ENCODE measurements around the gene SLC22A1.

The SLC22A1 gene

DNA sequence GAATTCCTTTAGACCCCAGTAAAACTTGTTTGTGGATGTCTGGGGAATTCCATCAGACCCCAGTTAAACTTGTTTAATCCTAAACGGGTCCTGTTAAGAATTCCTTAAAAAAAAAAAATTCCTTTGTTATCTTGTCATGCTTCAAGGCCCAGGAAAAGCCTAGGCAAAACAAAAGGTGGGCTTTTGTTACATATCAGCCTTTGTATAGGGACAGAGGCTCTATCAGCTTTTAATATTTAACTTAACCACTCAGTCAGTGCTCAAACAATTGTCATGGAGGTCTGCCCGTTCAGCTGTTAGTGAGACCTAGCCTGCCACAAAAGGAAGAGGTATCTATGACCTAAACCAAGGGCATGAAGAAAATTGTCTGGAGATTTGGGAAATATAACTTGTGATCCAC is 53.1 kb downstream of the SLC22A1 start:
- no peak for DNase-seq (ENCODE audit: low read depth, low spot score)
- H3K9me3 ChIP-seq (ENCODE audit: low read depth, low read length): no peaks in the 10 kb centered on the region
- no peaks in the 10 kb centered on the region for H3K36me3 ChIP-seq (ENCODE audit: insufficient read depth, low read length)
- no peak for TF ChIP-seq FOXP2 (optimal IDR thresholded peaks at IDR 0.05; ENCODE audit: control extremely low read depth, extremely low read length, insufficient read depth)
- no peak overlapping the region for H3K4me3 ChIP-seq
- no peak overlapping the region for H3K9ac ChIP-seq (ENCODE audit: insufficient read length)
- no peak overlapping the region for H3K27ac ChIP-seq

DNA sequence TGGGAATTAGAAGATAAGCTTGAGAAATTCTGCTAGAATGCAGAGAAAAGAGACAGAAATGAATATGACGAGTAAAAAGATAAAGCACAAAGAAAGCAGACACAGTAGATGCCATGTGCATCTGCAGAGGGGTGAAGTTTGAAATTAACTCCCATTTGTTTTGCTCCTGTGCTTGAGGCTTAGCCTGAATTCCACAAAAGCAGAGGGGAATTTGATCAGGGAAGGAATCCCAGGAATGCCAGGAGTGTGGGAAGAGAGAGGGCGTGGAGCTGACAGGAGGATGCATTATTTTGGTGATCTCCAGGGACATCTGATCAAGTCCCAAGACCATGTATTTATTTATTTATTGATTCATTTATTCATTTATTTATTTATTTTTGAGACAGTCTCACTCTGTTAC is 55.6 kb downstream of the SLC22A1 start:
- no peaks in the 10 kb centered on the region for H3K9me3 ChIP-seq (ENCODE audit: low read depth, low read length)
- H3K9ac ChIP-seq (ENCODE audit: insufficient read length): no peak overlapping the region
- TF ChIP-seq POLR2AphosphoS5 (IDR thresholded peaks at IDR 0.05; ENCODE audit: borderline replicate concordance, low read depth, low read length): no peak
- no peak for TF ChIP-seq EZH2 (IDR thresholded peaks at IDR 0.05)
- no peak for TF ChIP-seq FOXP2 (optimal IDR thresholded peaks at IDR 0.05; ENCODE audit: control extremely low read depth, extremely low read length, insufficient read depth)
- no peak overlapping the region for H3K27ac ChIP-seq
- no peak for DNase-seq (ENCODE audit: low read depth, low spot score)
- H3K4me3 ChIP-seq: no peak overlapping the region
- H3K36me3 ChIP-seq (ENCODE audit: insufficient read depth, low read length): no peaks in the 10 kb centered on the region

DNA sequence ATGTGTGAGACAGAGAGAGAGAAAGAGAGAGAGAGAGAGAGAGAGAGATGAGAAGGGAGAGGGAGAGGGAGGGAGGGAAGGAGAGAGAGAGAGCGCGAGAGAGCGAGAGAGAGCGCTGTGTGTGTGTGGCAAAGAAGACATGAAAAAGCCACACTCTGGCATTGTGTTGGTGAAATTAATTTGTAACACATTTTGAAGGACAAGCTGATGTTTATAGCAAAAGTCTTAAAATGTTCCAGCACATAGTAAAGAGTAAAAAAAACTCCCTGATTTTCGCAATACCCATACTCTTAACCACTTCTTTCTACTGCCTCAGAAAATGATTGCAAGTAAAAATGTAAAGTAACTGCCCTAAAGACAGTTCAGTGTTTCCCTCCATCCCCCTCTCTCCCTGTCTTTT is 56.7 kb downstream of the SLC22A1 start:
- Histone ChIP-seq H3K4me3 (no peak overlapping the region), H3K9ac (ENCODE audit: insufficient read length) (no peak overlapping the region), H3K27ac (no peak overlapping the region), H3K36me3 (ENCODE audit: insufficient read depth, low read length) (no peaks in the 10 kb centered on the region), H3K9me3 (ENCODE audit: low read depth, low read length) (no peaks in the 10 kb centered on the region)
- TF ChIP-seq EZH2 (IDR thresholded peaks at IDR 0.05) (no peak), FOXP2 (optimal IDR thresholded peaks at IDR 0.05; ENCODE audit: control extremely low read depth, extremely low read length, insufficient read depth) (no peak), POLR2AphosphoS5 (IDR thresholded peaks at IDR 0.05; ENCODE audit: borderline replicate concordance, low read depth, low read length) (no peak)
- DNase-seq (ENCODE audit: low read depth, low spot score): no peak

DNA sequence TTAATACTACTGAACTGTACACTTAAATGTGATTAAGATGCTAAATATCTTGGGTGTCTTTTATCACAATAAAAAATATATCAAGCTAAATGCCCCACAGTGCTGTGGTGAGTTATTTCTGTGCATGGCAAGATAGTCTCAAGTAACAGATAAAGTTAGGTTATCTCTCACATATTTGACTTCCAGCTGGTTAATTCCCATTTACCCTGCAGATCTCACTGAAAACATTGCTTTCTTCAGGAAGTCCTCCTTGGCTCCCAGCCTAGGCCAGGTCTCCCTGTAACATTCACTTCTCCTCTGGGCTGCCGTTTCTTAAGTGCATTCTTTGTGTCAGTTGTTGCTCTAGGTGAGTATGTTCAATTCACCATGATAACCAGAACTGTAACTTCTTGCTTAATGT is 59.1 kb downstream of the SLC22A1 start:
- no peak overlapping the region for H3K27ac ChIP-seq
- TF ChIP-seq FOXP2 (optimal IDR thresholded peaks at IDR 0.05; ENCODE audit: control extremely low read depth, extremely low read length, insufficient read depth): no peak
- no peak for TF ChIP-seq POLR2AphosphoS5 (IDR thresholded peaks at IDR 0.05; ENCODE audit: borderline replicate concordance, low read depth, low read length)
- TF ChIP-seq EZH2 (IDR thresholded peaks at IDR 0.05): no peak
- H3K4me3 ChIP-seq: no peak overlapping the region
- no peak overlapping the region for H3K9ac ChIP-seq (ENCODE audit: insufficient read length)
- no peak for DNase-seq (ENCODE audit: low read depth, low spot score)
- no peaks in the 10 kb centered on the region for H3K9me3 ChIP-seq (ENCODE audit: low read depth, low read length)
- no peaks in the 10 kb centered on the region for H3K36me3 ChIP-seq (ENCODE audit: insufficient read depth, low read length)

DNA sequence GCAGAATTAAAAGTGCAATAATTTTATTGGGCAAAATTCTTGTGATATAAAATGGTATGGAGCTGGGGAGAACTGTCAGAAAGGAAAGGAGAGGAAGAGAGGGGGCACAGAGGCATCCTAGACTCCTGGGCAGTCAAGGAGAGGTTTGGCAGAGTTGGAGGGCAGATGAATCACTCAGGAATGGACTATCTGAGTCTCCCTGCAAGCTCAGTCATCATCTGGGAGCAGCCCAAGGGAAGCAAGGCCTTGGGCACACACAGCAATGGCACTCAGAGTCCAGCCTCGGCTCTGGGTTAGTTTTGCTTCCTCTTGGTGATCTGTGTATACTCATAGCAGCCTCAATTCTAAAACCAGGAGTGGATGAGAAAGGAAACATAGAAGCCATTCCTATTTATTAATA is 67.2 kb downstream of the SLC22A1 start:
- no peak overlapping the region for H3K4me3 ChIP-seq
- TF ChIP-seq EZH2 (IDR thresholded peaks at IDR 0.05) (no peak), POLR2AphosphoS5 (IDR thresholded peaks at IDR 0.05; ENCODE audit: borderline replicate concordance, low read depth, low read length) (no peak), FOXP2 (optimal IDR thresholded peaks at IDR 0.05; ENCODE audit: control extremely low read depth, extremely low read length, insufficient read depth) (no peak)
- no peak for DNase-seq (ENCODE audit: low read depth, low spot score)
- H3K9ac ChIP-seq (ENCODE audit: insufficient read length): no peak overlapping the region
- H3K9me3 ChIP-seq (ENCODE audit: low read depth, low read length): no peaks in the 10 kb centered on the region
- no peak overlapping the region for H3K27ac ChIP-seq
- H3K36me3 ChIP-seq (ENCODE audit: insufficient read depth, low read length): no peaks in the 10 kb centered on the region

DNA sequence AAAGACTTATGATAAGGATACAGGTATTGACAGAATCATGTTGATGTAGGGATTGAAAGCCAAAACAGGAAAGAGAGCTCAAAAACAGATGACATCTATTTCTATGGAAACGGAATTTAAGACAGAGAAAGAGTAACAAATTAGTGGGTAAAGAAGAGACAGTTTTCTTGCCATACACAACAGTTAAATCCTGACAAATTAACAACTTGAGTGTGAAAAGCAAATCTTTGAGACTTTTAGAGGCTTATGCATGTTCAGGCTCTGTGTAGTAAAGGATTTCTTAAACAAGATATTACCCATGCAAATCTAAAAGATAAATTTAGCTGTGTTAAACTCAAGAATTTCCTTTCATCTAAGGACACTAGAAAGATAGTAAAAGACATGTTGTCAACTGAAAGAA is 68.5 kb downstream of the SLC22A1 start:
- TF ChIP-seq POLR2AphosphoS5 (IDR thresholded peaks at IDR 0.05; ENCODE audit: borderline replicate concordance, low read depth, low read length) (no peak), FOXP2 (optimal IDR thresholded peaks at IDR 0.05; ENCODE audit: control extremely low read depth, extremely low read length, insufficient read depth) (no peak), EZH2 (IDR thresholded peaks at IDR 0.05) (no peak)
- H3K9ac ChIP-seq (ENCODE audit: insufficient read length): no peak overlapping the region
- H3K4me3 ChIP-seq: no peak overlapping the region
- no peaks in the 10 kb centered on the region for H3K36me3 ChIP-seq (ENCODE audit: insufficient read depth, low read length)
- DNase-seq (ENCODE audit: low read depth, low spot score): no peak
- H3K27ac ChIP-seq: no peak overlapping the region
- no peaks in the 10 kb centered on the region for H3K9me3 ChIP-seq (ENCODE audit: low read depth, low read length)

DNA sequence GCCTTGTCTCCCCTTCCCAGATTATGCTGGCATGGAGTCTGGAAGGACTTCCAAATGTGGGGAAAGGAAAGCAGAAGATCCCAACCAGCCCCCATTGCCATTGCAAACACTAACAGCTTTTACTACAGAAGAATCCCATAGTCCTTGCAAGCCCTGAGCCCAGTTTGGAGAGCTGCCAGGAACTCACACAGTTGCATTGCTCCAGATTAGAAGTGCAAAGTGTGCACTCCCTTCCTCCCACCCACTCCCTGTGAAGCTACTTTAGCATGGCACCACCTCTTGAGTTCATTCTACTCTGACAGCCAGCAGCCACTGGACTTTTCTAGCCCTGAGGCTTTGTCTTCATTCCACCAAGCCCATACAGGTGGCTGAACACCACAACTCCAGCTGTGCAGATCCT is 69.4 kb downstream of the SLC22A1 start:
- Histone ChIP-seq H3K9me3 (ENCODE audit: low read depth, low read length) (no peaks in the 10 kb centered on the region), H3K4me3 (no peak overlapping the region)

DNA sequence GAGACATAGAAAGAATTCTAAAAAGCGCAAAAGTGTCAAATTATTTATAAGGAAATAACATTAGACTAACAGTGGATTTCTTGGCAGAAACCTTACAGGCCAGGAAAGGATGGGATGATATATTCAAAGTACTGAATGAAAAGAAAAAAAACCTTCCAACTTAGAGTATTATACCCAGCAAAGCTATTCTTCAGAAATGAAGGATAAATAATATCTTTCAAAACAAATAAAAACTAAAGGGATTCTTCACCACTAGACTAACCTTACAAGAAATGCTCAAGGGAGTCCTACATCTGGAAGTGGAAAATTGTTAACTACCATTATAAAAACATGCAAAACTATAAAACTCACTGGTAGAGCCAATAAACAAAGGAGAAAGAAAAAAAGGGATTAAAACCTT is 71.2 kb downstream of the SLC22A1 start:
- no peaks in the 10 kb centered on the region for H3K9me3 ChIP-seq (ENCODE audit: low read depth, low read length)

More for the DNA sequence above, 69.4 kb downstream of the SLC22A1 start:
- TF ChIP-seq FOXP2 (optimal IDR thresholded peaks at IDR 0.05; ENCODE audit: control extremely low read depth, extremely low read length, insufficient read depth) (no peak), EZH2 (IDR thresholded peaks at IDR 0.05) (no peak), POLR2AphosphoS5 (IDR thresholded peaks at IDR 0.05; ENCODE audit: borderline replicate concordance, low read depth, low read length) (no peak)
- H3K36me3 ChIP-seq (ENCODE audit: insufficient read depth, low read length): no peaks in the 10 kb centered on the region
- no peak overlapping the region for H3K9ac ChIP-seq (ENCODE audit: insufficient read length)
- no peak overlapping the region for H3K27ac ChIP-seq
- DNase-seq (ENCODE audit: low read depth, low spot score): no peak

DNA sequence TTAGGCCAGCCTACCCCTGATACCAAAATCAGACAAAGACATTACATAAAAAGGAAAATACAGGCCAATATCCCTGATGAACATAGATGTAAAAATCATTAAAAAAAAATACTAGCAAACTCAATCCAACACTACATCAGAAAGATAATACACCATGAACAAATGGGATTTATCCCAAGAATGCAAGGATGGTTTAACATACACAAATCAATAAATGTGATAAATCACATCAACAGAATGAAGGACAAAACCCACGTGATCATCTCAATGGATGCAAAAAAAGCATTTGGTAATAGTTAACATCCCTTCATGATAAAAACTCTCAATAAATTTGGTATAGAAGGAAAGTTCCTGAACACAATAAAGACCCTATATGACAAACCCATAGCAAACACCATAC is 73.2 kb downstream of the SLC22A1 start:
- no peak overlapping the region for H3K9ac ChIP-seq (ENCODE audit: insufficient read length)
- no peak for DNase-seq (ENCODE audit: low read depth, low spot score)
- H3K4me3 ChIP-seq: no peak overlapping the region
- TF ChIP-seq EZH2 (IDR thresholded peaks at IDR 0.05): no peak
- no peak for TF ChIP-seq POLR2AphosphoS5 (IDR thresholded peaks at IDR 0.05; ENCODE audit: borderline replicate concordance, low read depth, low read length)
- no peaks in the 10 kb centered on the region for H3K9me3 ChIP-seq (ENCODE audit: low read depth, low read length)
- H3K36me3 ChIP-seq (ENCODE audit: insufficient read depth, low read length): no peaks in the 10 kb centered on the region
- H3K27ac ChIP-seq: no peak overlapping the region

More for the DNA sequence above, 71.2 kb downstream of the SLC22A1 start:
- TF ChIP-seq EZH2 (IDR thresholded peaks at IDR 0.05) (no peak), POLR2AphosphoS5 (IDR thresholded peaks at IDR 0.05; ENCODE audit: borderline replicate concordance, low read depth, low read length) (no peak), FOXP2 (optimal IDR thresholded peaks at IDR 0.05; ENCODE audit: control extremely low read depth, extremely low read length, insufficient read depth) (no peak)
- no peaks in the 10 kb centered on the region for H3K36me3 ChIP-seq (ENCODE audit: insufficient read depth, low read length)
- H3K9ac ChIP-seq (ENCODE audit: insufficient read length): no peak overlapping the region
- H3K27ac ChIP-seq: no peak overlapping the region
- DNase-seq (ENCODE audit: low read depth, low spot score): no peak
- H3K4me3 ChIP-seq: no peak overlapping the region

All from SK-N-MC (cell line).